ENCODE data around the gene LTA4H. TPM values are rescaled to one million over a fixed set of nuclear protein-coding genes. Genes with fewer than 3 reads are reported as not detected.
A peak's percentile ranks its signal among the peaks of the same experiment; 100 is the strongest.

Gene LTA4H
- total RNA-seq, 4 donors from 2014 or later = 66.0 to 84.7 (median 75.5) TPM

- intact Hi-C loops (cut with DNase I; ENCODE audit: low total_unique reads) = no loop called here
- no peak overlapping the region for H3K4me3 ChIP-seq (ENCODE audit: low read depth, poor library complexity, severe bottlenecking)
- 76 to 79% methylated on average over 6 of the region's 6 CpGs for WGBS, 2 donors
- DNase-seq (ENCODE audit: low spot score in 2 of 2) = no peak
- TF ChIP-seq POLR2A (IDR thresholded peaks at IDR 0.05) (no peak), CTCF (IDR thresholded peaks at IDR 0.05) (no peak)
Measured at GRCh38 chr12:96077081-96077480, 41.7 kb upstream of the LTA4H start.

- H3K4me3 ChIP-seq (ENCODE audit: low read depth, poor library complexity, severe bottlenecking) = no peak overlapping the region
- intact Hi-C loops (cut with DNase I; ENCODE audit: low total_unique reads) = no loop called here
- 70 to 80% methylated on average over 2 of the region's 2 CpGs for WGBS, 2 donors
- TF ChIP-seq CTCF (IDR thresholded peaks at IDR 0.05) = no peak
- DNase-seq (ENCODE audit: low spot score in 2 of 2) = no peak
Measured at GRCh38 chr12:96075560-96075959, 40.2 kb upstream of the LTA4H start.

- peak in 1 of 2 donors; percentile 52 for DNase-seq (ENCODE audit: low spot score in 2 of 2)
- intact Hi-C loops (cut with DNase I; ENCODE audit: low total_unique reads) = no loop called here
- no peak for TF ChIP-seq CTCF (IDR thresholded peaks at IDR 0.05)
- no peak for TF ChIP-seq POLR2A (IDR thresholded peaks at IDR 0.05)
Measured at GRCh38 chr12:96073346-96074330, 38.3 kb upstream of the LTA4H start.

GRCh38 chr12:96070670-96071279 is 35.4 kb upstream of the LTA4H start:
- WGBS, 2 donors = 30 to 32% methylated on average over 7 of the region's 7 CpGs
- peak in 1 of 2 donors; percentile 65 for DNase-seq (ENCODE audit: low spot score in 2 of 2)
- intact Hi-C loops (cut with DNase I; ENCODE audit: low total_unique reads) = no loop called here
- no peak overlapping the region for H3K4me3 ChIP-seq (ENCODE audit: low read depth, poor library complexity, severe bottlenecking)
- TF ChIP-seq CTCF (IDR thresholded peaks at IDR 0.05) (no peak), POLR2A (IDR thresholded peaks at IDR 0.05) (no peak)

More at GRCh38 chr12:96073346-96074330, 38.3 kb upstream of the LTA4H start:
- 58 to 61% methylated on average over 7 of the region's 7 CpGs for WGBS, 2 donors
- H3K4me3 ChIP-seq (ENCODE audit: low read depth, poor library complexity, severe bottlenecking) = no peak overlapping the region

- 79 to 85% methylated on average over 7 of the region's 7 CpGs for WGBS, 2 donors
Measured at GRCh38 chr12:96069511-96070231, 34.3 kb upstream of the LTA4H start.

More at GRCh38 chr12:96069511-96070231, 34.3 kb upstream of the LTA4H start:
- intact Hi-C loops (cut with DNase I; ENCODE audit: low total_unique reads) = loop anchor here (10.0 kb wide), 1 partner anchor 335 kb away; the partner anchor contains the start of gene CDK17
- TF ChIP-seq CTCF (IDR thresholded peaks at IDR 0.05) (no peak), POLR2A (IDR thresholded peaks at IDR 0.05) (no peak)
- DNase-seq (ENCODE audit: low spot score in 2 of 2) = peak in 1 of 2 donors; percentile 3
- H3K4me3 ChIP-seq (ENCODE audit: low read depth, poor library complexity, severe bottlenecking) = no peak overlapping the region
